Bronchial epithelial cell (primary cell): ENCODE measurements around the gene LTBP1. TPM values are rescaled to one million over a fixed set of nuclear protein-coding genes. Genes with fewer than 3 reads are reported as not detected.

Source experiments
- DNase-seq: peaks from one replicate; pipeline ENCODE4 v3.0.0-alpha.2; 2010; ENCODE audit warnings: low read depth
- FAIRE-seq: peaks from 2 replicates; lab custom pipeline; 2011; peaks lifted over from hg19 to GRCh38; lab: Jason Lieb, UNC
- H3K27me3 ChIP-seq: 2 replicates; pipeline ENCODE4 v1.5.1; 2011; ENCODE audit warnings: low read length; ENCODE audit not compliant: control insufficient read depth, insufficient read depth
- H3K36me3 ChIP-seq: 2 replicates; pipeline ENCODE4 v1.5.1; 2011; ENCODE audit warnings: low read length; ENCODE audit not compliant: control insufficient read depth, insufficient read depth
- H3K4me3 ChIP-seq: 2 replicates; pipeline ENCODE4 v1.5.1; 2011; ENCODE audit warnings: mild to moderate bottlenecking, low read depth, low read length, control low read depth
- CTCF ChIP-seq: IDR thresholded peaks from 2 replicates; pipeline ENCODE4 v1.5.1; 2011; ENCODE audit warnings: mild to moderate bottlenecking, moderate library complexity, low read length, control low read depth, inconsistent platforms; ENCODE audit not compliant: insufficient read depth, severe bottlenecking
- total RNA-seq: library from RNA; depleted of rRNA; stranded (reverse); fragments of >200 nt; gene quantifications from 2 replicates; pipeline ENCODE4 v1.2.1, GENCODE V29; 2014

The LTBP1 gene
- total RNA-seq, 1 donor from 2014 or later: 6.6 TPM

GRCh38 chr2:32947076-32947483 is 327 bp downstream of the LTBP1 start:
- FAIRE-seq: no peak

GRCh38 chr2:32947484-32948143 is 861 bp downstream of the LTBP1 start:
- Histone ChIP-seq H3K36me3 (no peaks in the 10 kb centered on the region), H3K4me3 (peak overlapping the region; percentile 52), H3K27me3 (no peaks in the 10 kb centered on the region)
- FAIRE-seq: no peak
- DNase-seq: peak; percentile 64
- no peak for TF ChIP-seq CTCF

More at GRCh38 chr2:32947076-32947483, 327 bp downstream of the LTBP1 start:
- Histone ChIP-seq H3K36me3 (no peaks in the 10 kb centered on the region), H3K4me3 (peak overlapping the region; percentile 52), H3K27me3 (no peaks in the 10 kb centered on the region)
- TF ChIP-seq CTCF: no peak
- no peak for DNase-seq

- TF ChIP-seq CTCF: no peak
- H3K27me3 ChIP-seq: no peaks in the 10 kb centered on the region
- no peak for FAIRE-seq
- H3K4me3 ChIP-seq: no peak overlapping the region
- H3K36me3 ChIP-seq: no peaks in the 10 kb centered on the region
- no peak for DNase-seq
Observed at GRCh38 chr2:32948266-32948665, 1.5 kb downstream of the LTBP1 start.

- Histone ChIP-seq H3K36me3 (no peaks in the 10 kb centered on the region), H3K27me3 (no peaks in the 10 kb centered on the region), H3K4me3 (no peak overlapping the region)
- FAIRE-seq: no peak
- no peak for DNase-seq
- no peak for TF ChIP-seq CTCF
Observed at GRCh38 chr2:32949260-32949659, 2.5 kb downstream of the LTBP1 start.

GRCh38 chr2:32951672-32952071 is 4.9 kb downstream of the LTBP1 start:
- DNase-seq (no peak), FAIRE-seq (no peak)
- Histone ChIP-seq H3K27me3 (no peaks in the 10 kb centered on the region), H3K36me3 (no peaks in the 10 kb centered on the region), H3K4me3 (no peak overlapping the region)
- TF ChIP-seq CTCF: no peak
